ENCODE data around the gene PLCG1. TPM values are rescaled to one million over a fixed set of nuclear protein-coding genes. Genes with fewer than 3 reads are reported as not detected.

Gene PLCG1
- total and polyA plus RNA-seq, 2 donors from 2014 or later: 12.5 to 117 TPM

DNA sequence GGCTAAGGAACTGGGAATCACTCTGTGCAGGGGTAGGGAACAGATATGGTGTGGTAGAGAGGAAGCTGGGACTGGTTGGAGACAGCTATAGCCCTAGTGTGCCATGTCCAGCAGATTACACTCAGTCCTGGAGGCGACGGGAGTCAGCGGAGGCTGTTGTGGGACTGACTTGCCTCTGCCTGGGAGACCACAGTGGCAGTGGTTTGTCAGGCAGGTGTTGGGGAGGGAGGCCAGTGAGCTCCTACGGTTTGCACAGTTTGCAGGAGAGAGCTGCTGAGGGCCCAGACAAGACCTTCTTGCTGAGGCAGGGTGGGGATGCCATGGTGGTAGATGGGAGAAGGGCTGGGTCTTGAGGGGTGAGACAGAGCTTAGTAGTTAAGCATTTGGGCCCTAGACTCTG, 4.9 kb downstream of the PLCG1 start:
- Histone ChIP-seq H3K9ac (ENCODE audit: low read length in 3 of 3) (no peak overlapping the region), H3K27ac (ENCODE audit: low read depth in 2 of 2, low read length in 2 of 2) (no peak overlapping the region), H3K9me3 (ENCODE audit: control insufficient read depth in 2 of 3, insufficient read depth in 1 of 3, low read length in 3 of 3) (no peaks in the 10 kb centered on the region), H3K27me3 (ENCODE audit: control insufficient read depth, insufficient read depth, low read length) (no peaks in the 10 kb centered on the region), H3K4me1 (ENCODE audit: control insufficient read depth in 2 of 3, insufficient read depth in 2 of 3, low read depth in 1 of 3, low read length in 3 of 3) (peaks cover 0 to 63% (median 52%) of the 10 kb centered on the region in 3 donors), H3K36me3 (ENCODE audit: control insufficient read depth in 2 of 3, insufficient read depth in 3 of 3, low read length in 3 of 3) (peaks cover 0 to 5% (median 0%) of the 10 kb centered on the region in 3 donors), H3K4me3 (ENCODE audit: low read length in 3 of 3) (no peak overlapping the region)
- FAIRE-seq (no peak), DNase-seq (no peak)
- TF ChIP-seq, protein P1, sequence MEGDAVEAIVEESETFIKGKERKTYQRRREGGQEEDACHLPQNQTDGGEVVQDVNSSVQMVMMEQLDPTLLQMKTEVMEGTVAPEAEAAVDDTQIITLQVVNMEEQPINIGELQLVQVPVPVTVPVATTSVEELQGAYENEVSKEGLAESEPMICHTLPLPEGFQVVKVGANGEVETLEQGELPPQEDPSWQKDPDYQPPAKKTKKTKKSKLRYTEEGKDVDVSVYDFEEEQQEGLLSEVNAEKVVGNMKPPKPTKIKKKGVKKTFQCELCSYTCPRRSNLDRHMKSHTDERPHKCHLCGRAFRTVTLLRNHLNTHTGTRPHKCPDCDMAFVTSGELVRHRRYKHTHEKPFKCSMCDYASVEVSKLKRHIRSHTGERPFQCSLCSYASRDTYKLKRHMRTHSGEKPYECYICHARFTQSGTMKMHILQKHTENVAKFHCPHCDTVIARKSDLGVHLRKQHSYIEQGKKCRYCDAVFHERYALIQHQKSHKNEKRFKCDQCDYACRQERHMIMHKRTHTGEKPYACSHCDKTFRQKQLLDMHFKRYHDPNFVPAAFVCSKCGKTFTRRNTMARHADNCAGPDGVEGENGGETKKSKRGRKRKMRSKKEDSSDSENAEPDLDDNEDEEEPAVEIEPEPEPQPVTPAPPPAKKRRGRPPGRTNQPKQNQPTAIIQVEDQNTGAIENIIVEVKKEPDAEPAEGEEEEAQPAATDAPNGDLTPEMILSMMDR (IDR thresholded peaks at IDR 0.05; ENCODE audit: borderline replicate concordance, extremely low read depth, insufficient read depth): no peak
- intact Hi-C loops (cut with DNase I): no loop called here

- H3K4me1 ChIP-seq (ENCODE audit: control insufficient read depth in 2 of 3, insufficient read depth in 2 of 3, low read depth in 1 of 3, low read length in 3 of 3): peaks cover 0 to 67% (median 59%) of the 10 kb centered on the region in 3 donors
- no peak overlapping the region for H3K27ac ChIP-seq (ENCODE audit: low read depth in 2 of 2, low read length in 2 of 2)
- FAIRE-seq (no peak), DNase-seq (no peak)
- H3K9ac ChIP-seq (ENCODE audit: low read length in 3 of 3): no peak overlapping the region
- H3K9me3 ChIP-seq (ENCODE audit: control insufficient read depth in 2 of 3, insufficient read depth in 1 of 3, low read length in 3 of 3): no peaks in the 10 kb centered on the region
- H3K4me3 ChIP-seq (ENCODE audit: low read length in 3 of 3): no peak overlapping the region
- H3K27me3 ChIP-seq (ENCODE audit: control insufficient read depth, insufficient read depth, low read length): no peaks in the 10 kb centered on the region
- intact Hi-C loops (cut with DNase I): no loop called here
- peaks cover 0 to 5% (median 0%) of the 10 kb centered on the region in 3 donors for H3K36me3 ChIP-seq (ENCODE audit: control insufficient read depth in 2 of 3, insufficient read depth in 3 of 3, low read length in 3 of 3)
- TF ChIP-seq, protein P1 (IDR thresholded peaks at IDR 0.05; ENCODE audit: borderline replicate concordance, extremely low read depth, insufficient read depth): no peak
These were observed 5.6 kb downstream of the PLCG1 start for GRCh38 chr20:41142919-41143318.

DNA sequence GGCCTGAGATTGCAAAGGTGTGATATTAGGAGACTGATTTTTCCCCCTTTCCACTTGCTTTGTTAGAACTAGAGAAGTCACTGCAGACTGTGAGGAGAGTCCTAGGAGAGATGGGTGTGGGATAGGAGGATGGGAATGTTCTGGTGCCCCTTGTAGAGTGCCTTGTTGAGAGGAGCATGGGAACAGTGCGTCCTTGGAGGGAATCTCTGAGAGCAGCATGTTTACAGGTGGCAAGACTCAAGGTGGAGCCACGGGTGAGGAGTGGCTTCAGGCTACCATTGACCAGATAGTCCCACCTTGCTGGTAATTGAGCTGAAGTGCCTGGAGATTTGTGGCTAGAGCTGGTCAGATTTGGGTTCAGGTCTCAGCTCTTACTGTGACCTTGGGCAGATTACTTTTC, 6.0 kb downstream of the PLCG1 start:
- H3K27me3 ChIP-seq (ENCODE audit: control insufficient read depth, insufficient read depth, low read length): no peaks in the 10 kb centered on the region
- H3K27ac ChIP-seq (ENCODE audit: low read depth in 2 of 2, low read length in 2 of 2): no peak overlapping the region
- peaks cover 0 to 5% (median 0%) of the 10 kb centered on the region in 3 donors for H3K36me3 ChIP-seq (ENCODE audit: control insufficient read depth in 2 of 3, insufficient read depth in 3 of 3, low read length in 3 of 3)
- DNase-seq (no peak), FAIRE-seq (no peak)
- no peak overlapping the region for H3K9ac ChIP-seq (ENCODE audit: low read length in 3 of 3)
- intact Hi-C loops (cut with DNase I): no loop called here
- H3K4me3 ChIP-seq (ENCODE audit: low read length in 3 of 3): no peak overlapping the region
- peaks cover 0 to 70% (median 63%) of the 10 kb centered on the region in 3 donors for H3K4me1 ChIP-seq (ENCODE audit: control insufficient read depth in 2 of 3, insufficient read depth in 2 of 3, low read depth in 1 of 3, low read length in 3 of 3)
- TF ChIP-seq, protein P1 (IDR thresholded peaks at IDR 0.05; ENCODE audit: borderline replicate concordance, extremely low read depth, insufficient read depth): no peak
- no peaks in the 10 kb centered on the region for H3K9me3 ChIP-seq (ENCODE audit: control insufficient read depth in 2 of 3, insufficient read depth in 1 of 3, low read length in 3 of 3)

DNA sequence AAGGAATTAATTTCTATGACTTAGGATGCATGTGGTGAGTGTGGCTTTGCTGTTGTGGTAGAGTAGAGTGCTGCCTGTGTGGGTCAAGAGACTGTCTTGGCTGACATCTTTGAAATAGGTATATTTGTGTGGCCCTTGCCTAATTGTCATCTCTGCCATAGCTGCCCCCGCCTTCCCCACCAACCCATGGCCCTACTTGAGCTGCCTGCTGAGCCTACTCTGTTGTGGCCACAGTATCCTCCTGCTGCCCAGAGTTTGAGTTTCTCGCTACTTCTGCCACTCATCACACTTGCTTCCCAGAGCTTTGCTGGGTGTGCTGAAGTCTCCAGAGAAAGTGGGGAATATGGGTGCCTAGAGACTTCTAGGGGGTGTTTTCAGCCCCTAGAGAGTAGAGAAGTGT, 8.0 kb downstream of the PLCG1 start:
- FAIRE-seq: no peak
- intact Hi-C loops (cut with DNase I): no loop called here
- TF ChIP-seq, protein P1 (IDR thresholded peaks at IDR 0.05; ENCODE audit: borderline replicate concordance, extremely low read depth, insufficient read depth): no peak
- Histone ChIP-seq H3K4me3 (ENCODE audit: low read length in 3 of 3) (no peak overlapping the region), H3K9ac (ENCODE audit: low read length in 3 of 3) (no peak overlapping the region), H3K27me3 (ENCODE audit: control insufficient read depth, insufficient read depth, low read length) (no peaks in the 10 kb centered on the region), H3K9me3 (ENCODE audit: control insufficient read depth in 2 of 3, insufficient read depth in 1 of 3, low read length in 3 of 3) (no peaks in the 10 kb centered on the region), H3K27ac (ENCODE audit: low read depth in 2 of 2, low read length in 2 of 2) (no peak overlapping the region), H3K4me1 (ENCODE audit: control insufficient read depth in 2 of 3, insufficient read depth in 2 of 3, low read depth in 1 of 3, low read length in 3 of 3) (peaks cover 0 to 63% (median 55%) of the 10 kb centered on the region in 3 donors), H3K36me3 (ENCODE audit: control insufficient read depth in 2 of 3, insufficient read depth in 3 of 3, low read length in 3 of 3) (peaks cover 0 to 5% (median 0%) of the 10 kb centered on the region in 3 donors)
- peak in 1 of 5 donors; percentile 32 for DNase-seq
